Breast epithelium (tissue), 3 donors: ENCODE data around the gene AGPAT3.

ENCODE experiments used
- POLR2A ChIP-seq: fragments of 450-650 bp; IDR thresholded peaks from one replicate; pipeline ENCODE4 v1.6.1; 2016; ENCODE audit warnings: antibody characterized with exemption, mild to moderate bottlenecking, moderate library complexity
- POLR2AphosphoS5 ChIP-seq, 3 donors: sonication (generic); formaldehyde crosslinking; IDR thresholded peaks; one replicate each; pipeline ENCODE4 v1.6.1; 2017; ENCODE audit warnings: antibody characterized with exemption in 3 of 3
- TF ChIP-seq, protein P1 (sequence below), 3 donors: fragments of 450-650 bp; IDR thresholded peaks; one replicate each; pipeline ENCODE4 v1.5.1; 2016 to 2017; ENCODE audit warnings: antibody characterized with exemption in 3 of 3, mild to moderate bottlenecking in 3 of 3, moderate library complexity in 3 of 3

DNA sequence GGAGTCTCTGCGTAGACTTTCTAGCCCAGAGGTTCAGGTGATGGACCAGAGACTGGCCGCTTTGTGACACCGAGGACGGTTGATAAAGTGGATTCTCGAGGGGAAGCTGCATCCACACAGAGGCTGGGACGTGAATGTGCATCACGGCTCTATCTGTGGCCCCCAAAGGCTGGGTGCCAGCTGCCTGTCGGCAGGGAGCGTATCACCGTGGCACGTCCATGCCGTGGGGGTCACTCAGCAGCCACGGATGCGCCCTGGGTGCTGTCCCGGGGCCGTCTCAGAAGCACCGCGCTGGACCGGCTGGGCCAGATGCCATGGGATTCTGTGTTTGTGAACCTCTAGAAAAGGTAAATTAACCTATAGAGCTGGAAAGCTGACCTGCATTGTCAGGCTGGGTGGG, 89.9 kb downstream of the AGPAT3 start:
- TF ChIP-seq, protein P1, sequence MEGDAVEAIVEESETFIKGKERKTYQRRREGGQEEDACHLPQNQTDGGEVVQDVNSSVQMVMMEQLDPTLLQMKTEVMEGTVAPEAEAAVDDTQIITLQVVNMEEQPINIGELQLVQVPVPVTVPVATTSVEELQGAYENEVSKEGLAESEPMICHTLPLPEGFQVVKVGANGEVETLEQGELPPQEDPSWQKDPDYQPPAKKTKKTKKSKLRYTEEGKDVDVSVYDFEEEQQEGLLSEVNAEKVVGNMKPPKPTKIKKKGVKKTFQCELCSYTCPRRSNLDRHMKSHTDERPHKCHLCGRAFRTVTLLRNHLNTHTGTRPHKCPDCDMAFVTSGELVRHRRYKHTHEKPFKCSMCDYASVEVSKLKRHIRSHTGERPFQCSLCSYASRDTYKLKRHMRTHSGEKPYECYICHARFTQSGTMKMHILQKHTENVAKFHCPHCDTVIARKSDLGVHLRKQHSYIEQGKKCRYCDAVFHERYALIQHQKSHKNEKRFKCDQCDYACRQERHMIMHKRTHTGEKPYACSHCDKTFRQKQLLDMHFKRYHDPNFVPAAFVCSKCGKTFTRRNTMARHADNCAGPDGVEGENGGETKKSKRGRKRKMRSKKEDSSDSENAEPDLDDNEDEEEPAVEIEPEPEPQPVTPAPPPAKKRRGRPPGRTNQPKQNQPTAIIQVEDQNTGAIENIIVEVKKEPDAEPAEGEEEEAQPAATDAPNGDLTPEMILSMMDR (IDR thresholded peaks at IDR 0.05), result no peak
- TF ChIP-seq POLR2AphosphoS5 (IDR thresholded peaks at IDR 0.05) (no peak), POLR2A (no peak)
